SK-N-SH treated with all-trans-retinoic acid at 6 μM for 48 hours (cell line): Measurements from ENCODE around the gene C4orf51.

ENCODE experiments used
- ATAC-seq: fragments of 200-7000 bp; cut with Tn5 transposase; 3 replicates; pipeline ENCODE4 v1.9.1; 2020; ENCODE audit warnings: mild to moderate bottlenecking, moderate library complexity
- ARNTL ChIP-seq: fragments of 450-650 bp; formaldehyde crosslinking; IDR thresholded peaks from 2 replicates; pipeline ENCODE4 v1.5.0; 2020; ENCODE audit warnings: low read depth, mild to moderate bottlenecking, moderate library complexity, borderline replicate concordance
- BACH2 ChIP-seq: fragments of 250-450 bp; sonication (Bioruptor Pico); IDR thresholded peaks from 2 replicates; pipeline ENCODE4 v1.9.0; 2021; ENCODE audit warnings: mild to moderate bottlenecking, borderline replicate concordance
- CSDC2 ChIP-seq: fragments of 250-450 bp; sonication (Bioruptor Pico); IDR thresholded peaks from 2 replicates; pipeline ENCODE4 v1.5.0; 2020; ENCODE audit warnings: mild to moderate bottlenecking, moderate library complexity
- ESRRG ChIP-seq: fragments of 250-450 bp; sonication (Bioruptor Pico); IDR thresholded peaks from 2 replicates; pipeline ENCODE4 v1.6.1; 2021; ENCODE audit warnings: mild to moderate bottlenecking
- GLIS3 ChIP-seq: fragments of 250-450 bp; sonication (Bioruptor Pico); IDR thresholded peaks from 2 replicates; pipeline ENCODE4 v1.5.0; 2020; ENCODE audit warnings: mild to moderate bottlenecking, moderate library complexity
- ISL1 ChIP-seq: fragments of 250-450 bp; sonication (Bioruptor Pico); IDR thresholded peaks from 2 replicates; pipeline ENCODE4 v2.1.2; 2022; ENCODE audit warnings: mild to moderate bottlenecking, moderate library complexity
- OSR1 ChIP-seq: fragments of 250-450 bp; sonication (Bioruptor Pico); IDR thresholded peaks from 2 replicates; pipeline ENCODE4 v1.8.0; 2022; ENCODE audit warnings: moderate library complexity, mild to moderate bottlenecking, inconsistent platforms
- PPARA ChIP-seq: fragments of 250-450 bp; sonication (Bioruptor Pico); IDR thresholded peaks from 2 replicates; pipeline ENCODE4 v1.5.0; 2020; ENCODE audit warnings: mild to moderate bottlenecking, borderline replicate concordance
- RARB ChIP-seq: fragments of 250-450 bp; sonication (Bioruptor Pico); IDR thresholded peaks from 2 replicates; pipeline ENCODE4 v1.8.0; 2021; ENCODE audit warnings: mild to moderate bottlenecking, moderate library complexity
- TCF4 ChIP-seq: fragments of 250-450 bp; sonication (Bioruptor Pico); IDR thresholded peaks from 2 replicates; pipeline ENCODE4 v1.8.0; 2021; ENCODE audit warnings: mild to moderate bottlenecking, moderate library complexity, borderline replicate concordance
- ZFP3 ChIP-seq: fragments of 250-450 bp; sonication (Bioruptor Pico); IDR thresholded peaks from 2 replicates; pipeline ENCODE4 v1.5.0; 2020; ENCODE audit warnings: mild to moderate bottlenecking, moderate library complexity
- ZFP30 ChIP-seq: fragments of 450-650 bp; formaldehyde crosslinking; IDR thresholded peaks from 2 replicates; pipeline ENCODE4 v1.5.0; 2022; ENCODE audit warnings: mild to moderate bottlenecking, moderate library complexity
- ZNF565 ChIP-seq: fragments of 450-650 bp; formaldehyde crosslinking; conservative IDR thresholded peaks from 2 replicates; pipeline ENCODE4 v1.5.0; 2020; ENCODE audit warnings: low read depth, mild to moderate bottlenecking, moderate library complexity
- ZNF70 ChIP-seq: fragments of 450-650 bp; formaldehyde crosslinking; IDR thresholded peaks from 2 replicates; pipeline ENCODE4 v1.5.0; 2020; ENCODE audit warnings: mild to moderate bottlenecking, moderate library complexity
- ZNF8 ChIP-seq: fragments of 450-650 bp; formaldehyde crosslinking; IDR thresholded peaks from 2 replicates; pipeline ENCODE4 v1.5.0; 2020; ENCODE audit warnings: mild to moderate bottlenecking, moderate library complexity
- TF ChIP-seq, protein P1 (sequence below): fragments of 250-450 bp; sonication (Bioruptor Pico); IDR thresholded peaks from 2 replicates; pipeline ENCODE4 v1.5.1; 2020; ENCODE audit warnings: low read depth, mild to moderate bottlenecking, moderate library complexity
- TF ChIP-seq, protein P2 (sequence below): fragments of 250-450 bp; sonication (Bioruptor Pico); IDR thresholded peaks from 2 replicates; pipeline ENCODE4 v1.5.1; 2021; ENCODE audit warnings: mild to moderate bottlenecking, moderate library complexity
- TF ChIP-seq, protein P3 (sequence below): fragments of 250-450 bp; sonication (Bioruptor Pico); IDR thresholded peaks from 2 replicates; pipeline ENCODE4 v1.8.0; 2021; ENCODE audit warnings: low read depth, mild to moderate bottlenecking, moderate library complexity, borderline replicate concordance
- TF ChIP-seq, protein P4 (sequence below): fragments of 250-450 bp; sonication (Bioruptor Pico); IDR thresholded peaks from 2 replicates; pipeline ENCODE4 v1.8.0; 2020; ENCODE audit warnings: mild to moderate bottlenecking, moderate library complexity, borderline replicate concordance

C4orf51 gene

DNA sequence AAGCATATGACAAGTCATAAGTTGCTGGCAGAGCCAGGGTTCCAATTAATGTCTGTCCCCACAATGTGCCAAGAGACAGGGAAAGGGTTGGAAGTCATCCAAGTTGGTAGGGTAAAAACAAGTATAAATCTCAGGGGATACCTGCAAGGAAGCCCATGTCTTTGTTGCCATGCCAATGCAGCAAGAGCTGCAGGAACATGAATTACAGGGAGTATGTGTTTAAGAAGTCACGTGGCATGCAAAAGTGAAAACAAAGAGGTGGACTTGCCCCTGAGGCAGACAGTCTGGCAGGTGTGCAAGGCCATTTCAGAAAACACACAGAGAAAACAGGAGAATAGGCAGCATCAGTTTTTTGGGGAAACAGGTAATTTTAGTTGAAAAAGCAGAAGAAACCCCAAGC, 29.4 kb downstream of the C4orf51 start:
- no peak for ATAC-seq
- TF ChIP-seq PPARA (no peak), ZFP3 (CRISPR knock-in tag) (no peak), ISL1 (CRISPR knock-in tag) (no peak), GLIS3 (CRISPR knock-in tag) (no peak), BACH2 (CRISPR knock-in tag) (no peak), ZNF70 (CRISPR knock-in tag) (no peak), CSDC2 (CRISPR knock-in tag) (no peak), ARNTL (CRISPR knock-in tag) (no peak), OSR1 (CRISPR knock-in tag) (no peak), ZNF565 (CRISPR knock-in tag) (no peak), ESRRG (CRISPR knock-in tag) (no peak), RARB (CRISPR knock-in tag) (no peak), TCF4 (no peak), ZNF8 (CRISPR knock-in tag) (no peak)
- TF ChIP-seq, protein P1, sequence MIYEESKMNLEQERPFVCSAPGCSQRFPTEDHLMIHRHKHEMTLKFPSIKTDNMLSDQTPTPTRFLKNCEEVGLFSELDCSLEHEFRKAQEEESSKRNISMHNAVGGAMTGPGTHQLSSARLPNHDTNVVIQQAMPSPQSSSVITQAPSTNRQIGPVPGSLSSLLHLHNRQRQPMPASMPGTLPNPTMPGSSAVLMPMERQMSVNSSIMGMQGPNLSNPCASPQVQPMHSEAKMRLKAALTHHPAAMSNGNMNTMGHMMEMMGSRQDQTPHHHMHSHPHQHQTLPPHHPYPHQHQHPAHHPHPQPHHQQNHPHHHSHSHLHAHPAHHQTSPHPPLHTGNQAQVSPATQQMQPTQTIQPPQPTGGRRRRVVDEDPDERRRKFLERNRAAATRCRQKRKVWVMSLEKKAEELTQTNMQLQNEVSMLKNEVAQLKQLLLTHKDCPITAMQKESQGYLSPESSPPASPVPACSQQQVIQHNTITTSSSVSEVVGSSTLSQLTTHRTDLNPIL (CRISPR knock-in tag): no peak
- TF ChIP-seq, protein P2, sequence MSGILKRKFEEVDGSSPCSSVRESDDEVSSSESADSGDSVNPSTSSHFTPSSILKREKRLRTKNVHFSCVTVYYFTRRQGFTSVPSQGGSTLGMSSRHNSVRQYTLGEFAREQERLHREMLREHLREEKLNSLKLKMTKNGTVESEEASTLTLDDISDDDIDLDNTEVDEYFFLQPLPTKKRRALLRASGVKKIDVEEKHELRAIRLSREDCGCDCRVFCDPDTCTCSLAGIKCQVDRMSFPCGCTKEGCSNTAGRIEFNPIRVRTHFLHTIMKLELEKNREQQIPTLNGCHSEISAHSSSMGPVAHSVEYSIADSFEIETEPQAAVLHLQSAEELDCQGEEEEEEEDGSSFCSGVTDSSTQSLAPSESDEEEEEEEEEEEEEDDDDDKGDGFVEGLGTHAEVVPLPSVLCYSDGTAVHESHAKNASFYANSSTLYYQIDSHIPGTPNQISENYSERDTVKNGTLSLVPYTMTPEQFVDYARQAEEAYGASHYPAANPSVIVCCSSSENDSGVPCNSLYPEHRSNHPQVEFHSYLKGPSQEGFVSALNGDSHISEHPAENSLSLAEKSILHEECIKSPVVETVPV (CRISPR knock-in tag): no peak
- TF ChIP-seq, protein P3, sequence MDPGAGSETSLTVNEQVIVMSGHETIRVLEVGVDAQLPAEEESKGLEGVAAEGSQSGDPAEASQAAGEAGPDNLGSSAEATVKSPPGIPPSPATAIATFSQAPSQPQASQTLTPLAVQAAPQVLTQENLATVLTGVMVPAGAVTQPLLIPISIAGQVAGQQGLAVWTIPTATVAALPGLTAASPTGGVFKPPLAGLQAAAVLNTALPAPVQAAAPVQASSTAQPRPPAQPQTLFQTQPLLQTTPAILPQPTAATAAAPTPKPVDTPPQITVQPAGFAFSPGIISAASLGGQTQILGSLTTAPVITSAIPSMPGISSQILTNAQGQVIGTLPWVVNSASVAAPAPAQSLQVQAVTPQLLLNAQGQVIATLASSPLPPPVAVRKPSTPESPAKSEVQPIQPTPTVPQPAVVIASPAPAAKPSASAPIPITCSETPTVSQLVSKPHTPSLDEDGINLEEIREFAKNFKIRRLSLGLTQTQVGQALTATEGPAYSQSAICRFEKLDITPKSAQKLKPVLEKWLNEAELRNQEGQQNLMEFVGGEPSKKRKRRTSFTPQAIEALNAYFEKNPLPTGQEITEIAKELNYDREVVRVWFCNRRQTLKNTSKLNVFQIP (CRISPR knock-in tag): no peak
- TF ChIP-seq, protein P4, sequence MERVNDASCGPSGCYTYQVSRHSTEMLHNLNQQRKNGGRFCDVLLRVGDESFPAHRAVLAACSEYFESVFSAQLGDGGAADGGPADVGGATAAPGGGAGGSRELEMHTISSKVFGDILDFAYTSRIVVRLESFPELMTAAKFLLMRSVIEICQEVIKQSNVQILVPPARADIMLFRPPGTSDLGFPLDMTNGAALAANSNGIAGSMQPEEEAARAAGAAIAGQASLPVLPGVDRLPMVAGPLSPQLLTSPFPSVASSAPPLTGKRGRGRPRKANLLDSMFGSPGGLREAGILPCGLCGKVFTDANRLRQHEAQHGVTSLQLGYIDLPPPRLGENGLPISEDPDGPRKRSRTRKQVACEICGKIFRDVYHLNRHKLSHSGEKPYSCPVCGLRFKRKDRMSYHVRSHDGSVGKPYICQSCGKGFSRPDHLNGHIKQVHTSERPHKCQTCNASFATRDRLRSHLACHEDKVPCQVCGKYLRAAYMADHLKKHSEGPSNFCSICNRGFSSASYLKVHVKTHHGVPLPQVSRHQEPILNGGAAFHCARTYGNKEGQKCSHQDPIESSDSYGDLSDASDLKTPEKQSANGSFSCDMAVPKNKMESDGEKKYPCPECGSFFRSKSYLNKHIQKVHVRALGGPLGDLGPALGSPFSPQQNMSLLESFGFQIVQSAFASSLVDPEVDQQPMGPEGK (CRISPR knock-in tag): no peak

DNA sequence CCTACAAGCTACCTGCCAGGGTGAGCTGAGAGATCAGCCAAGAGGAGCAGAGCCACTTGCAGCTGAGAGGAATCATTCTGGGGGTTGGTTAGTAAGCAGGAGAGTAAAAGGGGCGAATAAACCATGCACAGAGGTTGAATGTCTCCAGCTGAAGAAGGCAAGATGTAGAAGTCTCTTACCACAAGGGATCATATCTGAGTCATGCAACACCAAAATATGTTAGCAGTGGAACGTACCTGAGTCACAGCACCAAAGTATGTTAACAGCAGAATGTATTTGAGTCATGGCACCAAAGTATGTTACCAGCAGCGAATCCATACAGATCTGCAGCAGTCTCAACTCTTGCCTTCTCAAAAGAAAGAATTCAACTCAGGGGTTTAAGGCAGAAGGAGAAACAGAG, 29.9 kb downstream of the C4orf51 start:
- peak; percentile 94 for ATAC-seq

More for the DNA sequence above, 29.9 kb downstream of the C4orf51 start:
- TF ChIP-seq, protein P4 (CRISPR knock-in tag): no peak
- TF ChIP-seq, protein P3 (CRISPR knock-in tag): no peak
- TF ChIP-seq, protein P1 (CRISPR knock-in tag): no peak
- TF ChIP-seq ISL1 (CRISPR knock-in tag): no peak
- TF ChIP-seq TCF4: no peak
- TF ChIP-seq ESRRG (CRISPR knock-in tag): no peak
- no peak for TF ChIP-seq RARB (CRISPR knock-in tag)
- no peak for TF ChIP-seq CSDC2 (CRISPR knock-in tag)
- no peak for TF ChIP-seq ARNTL (CRISPR knock-in tag)
- TF ChIP-seq, protein P2 (CRISPR knock-in tag): no peak
- no peak for TF ChIP-seq ZFP3 (CRISPR knock-in tag)
- TF ChIP-seq ZFP30: no peak
- TF ChIP-seq PPARA: no peak
- no peak for TF ChIP-seq ZNF8 (CRISPR knock-in tag)
